IPS DF 4.7 (cell line): ENCODE data around the gene KCNMA1.
"Not testable (repeated sequence)": the region's sequence is repeated elsewhere in the genome, so short reads cannot be mapped to it uniquely, and the experiment has no call there.

Source experiments
- DNase-seq: peaks from one replicate; pipeline ENCODE4 v3.0.0-alpha.2; 2013; ENCODE audit warnings: low spot score; ENCODE audit errors: extremely low read depth

Gene KCNMA1

DNA sequence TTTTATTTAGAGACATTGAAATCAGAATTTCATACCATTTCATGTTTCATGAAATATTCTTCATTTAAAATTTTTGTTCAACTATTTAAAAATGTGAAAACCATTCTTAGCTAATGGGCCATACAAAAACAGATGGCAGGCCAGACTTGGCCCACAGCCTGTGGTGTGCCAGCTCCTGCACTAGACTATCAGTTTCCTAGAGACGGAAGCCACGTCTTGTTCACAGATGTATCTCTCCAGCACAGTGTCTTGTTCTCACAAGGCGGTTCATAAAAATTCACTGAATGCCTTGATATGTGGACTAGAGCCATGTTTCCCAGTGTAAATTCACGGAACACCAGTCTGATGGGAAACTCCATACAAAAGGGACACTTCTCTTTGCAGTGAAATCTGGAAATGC lies 216.0 kb downstream of the KCNMA1 start:
- DNase-seq = no peak

DNA sequence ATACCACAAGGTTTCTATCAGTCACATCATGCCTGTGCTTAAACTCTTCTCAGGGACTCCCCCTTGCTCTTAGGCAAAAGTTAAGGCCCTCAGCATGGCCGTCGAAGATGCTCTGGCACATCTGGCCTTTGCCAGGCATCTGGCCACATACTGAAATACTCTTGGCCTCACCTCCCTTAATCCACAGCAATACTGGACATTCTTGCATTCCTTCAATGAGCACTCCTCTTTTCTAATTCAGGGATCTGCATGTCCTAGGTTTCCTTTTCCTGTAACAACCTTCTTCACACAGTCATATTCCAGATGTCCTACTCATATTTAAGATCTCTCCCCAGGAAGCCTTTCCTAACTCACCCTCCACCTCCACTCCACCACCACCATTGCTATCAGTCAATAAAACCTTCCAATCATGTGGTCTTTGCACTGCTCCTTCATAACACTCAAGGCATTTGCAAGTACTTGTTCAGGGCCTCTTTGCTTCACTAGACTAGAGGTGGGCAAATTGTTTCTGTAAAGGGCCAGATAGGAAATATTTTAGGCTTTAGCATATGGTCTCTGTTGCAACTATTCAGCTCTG lies 216.6 kb downstream of the KCNMA1 start:
- no peak for DNase-seq

DNA sequence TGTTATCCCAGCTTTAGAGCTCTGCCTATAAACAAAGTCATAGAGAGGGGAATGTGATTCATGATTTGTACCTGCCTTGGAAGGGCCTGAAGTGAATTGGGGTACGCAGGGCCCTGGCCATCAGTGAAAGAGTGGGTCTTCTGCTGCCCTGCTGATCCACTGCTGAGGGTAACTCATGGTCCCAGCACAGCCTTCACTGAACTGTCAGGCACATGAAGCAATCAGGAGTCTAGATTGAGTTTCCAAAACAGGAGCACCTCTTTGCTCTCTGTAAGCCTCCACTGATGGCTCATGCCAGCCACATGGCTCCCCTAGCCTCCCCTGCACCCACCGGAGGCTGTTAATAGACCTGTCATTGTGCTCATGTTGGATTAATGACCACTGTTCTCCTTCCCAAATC lies 217.6 kb downstream of the KCNMA1 start:
- no peak for DNase-seq

DNA sequence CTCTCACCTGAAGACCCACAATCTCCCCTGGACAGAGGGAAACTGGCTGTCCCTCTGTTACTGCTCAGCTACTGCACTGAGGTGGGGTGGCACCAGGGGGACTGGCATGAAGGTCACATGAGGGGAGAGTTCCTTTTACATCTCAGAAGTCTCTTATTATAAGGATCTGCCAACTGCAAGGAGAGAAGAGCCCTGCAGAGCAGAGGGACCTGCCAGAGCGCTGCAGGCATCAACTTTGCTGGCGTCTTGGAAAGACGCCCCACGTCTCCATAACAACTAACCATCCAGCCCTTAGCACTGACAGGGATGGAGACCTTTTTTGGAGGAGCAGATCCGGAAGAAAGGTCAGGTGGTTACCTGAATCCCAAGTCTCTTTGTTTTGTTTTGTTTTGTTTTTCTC lies 218.6 kb downstream of the KCNMA1 start:
- DNase-seq = no peak

DNA sequence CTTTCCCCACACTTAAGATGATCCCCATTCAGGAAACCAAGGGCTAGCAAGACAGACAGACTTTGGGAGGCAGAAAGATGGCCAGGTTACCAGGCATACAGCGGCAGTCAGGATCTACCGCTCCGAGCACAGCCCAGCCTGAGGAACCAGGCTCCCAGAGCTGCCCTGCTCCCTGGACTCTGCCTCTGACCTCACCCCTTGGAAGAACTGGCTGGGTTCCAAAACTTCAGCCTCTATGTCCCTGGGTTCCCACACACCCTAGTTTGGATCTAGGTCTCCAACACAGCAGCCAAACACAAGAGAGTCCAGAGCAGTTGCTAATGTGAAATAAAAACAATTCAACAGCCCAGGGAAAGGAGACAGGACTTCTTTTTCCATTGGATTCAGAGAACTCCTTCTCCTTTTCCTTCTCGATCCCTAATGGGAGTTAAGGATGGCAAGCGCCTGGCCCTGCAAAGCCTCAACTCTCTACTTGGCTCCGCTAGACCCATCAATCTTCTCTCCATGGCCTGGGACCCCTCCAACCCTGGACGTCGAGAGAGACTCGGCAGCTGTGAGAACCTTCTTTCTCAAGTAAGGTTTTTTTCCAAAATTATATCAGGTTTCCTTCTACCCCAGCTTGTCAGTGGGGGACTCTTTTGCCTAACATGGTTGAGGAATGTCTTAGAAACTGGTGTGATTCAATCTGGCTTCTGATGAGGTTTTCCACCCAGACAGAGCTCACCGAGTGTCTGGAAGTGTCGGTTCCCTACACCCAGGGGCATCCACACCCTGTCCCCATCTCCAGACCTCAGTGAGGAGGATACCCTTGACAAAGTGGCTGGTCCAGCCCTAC lies 219.6 kb downstream of the KCNMA1 start:
- DNase-seq = no peak

DNA sequence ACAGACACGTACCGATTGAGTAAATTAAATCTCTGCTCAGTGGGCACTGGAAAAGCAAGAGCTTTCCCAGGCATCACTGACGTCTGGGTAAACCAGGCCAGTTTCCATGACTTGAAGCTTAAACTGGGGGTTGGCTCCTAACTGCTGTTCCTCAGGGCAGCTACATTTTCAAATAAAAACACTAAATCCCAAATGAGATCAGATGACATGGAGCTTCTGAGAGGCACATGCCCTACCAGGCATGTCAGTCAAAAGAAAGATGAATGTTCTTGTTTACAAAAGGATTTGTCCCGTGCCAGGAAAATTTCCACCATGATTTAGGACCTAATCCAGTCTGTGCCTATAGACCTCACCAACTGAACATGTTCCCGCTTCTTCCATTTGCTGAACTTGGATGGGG lies 220.2 kb downstream of the KCNMA1 start:
- no peak for DNase-seq

DNA sequence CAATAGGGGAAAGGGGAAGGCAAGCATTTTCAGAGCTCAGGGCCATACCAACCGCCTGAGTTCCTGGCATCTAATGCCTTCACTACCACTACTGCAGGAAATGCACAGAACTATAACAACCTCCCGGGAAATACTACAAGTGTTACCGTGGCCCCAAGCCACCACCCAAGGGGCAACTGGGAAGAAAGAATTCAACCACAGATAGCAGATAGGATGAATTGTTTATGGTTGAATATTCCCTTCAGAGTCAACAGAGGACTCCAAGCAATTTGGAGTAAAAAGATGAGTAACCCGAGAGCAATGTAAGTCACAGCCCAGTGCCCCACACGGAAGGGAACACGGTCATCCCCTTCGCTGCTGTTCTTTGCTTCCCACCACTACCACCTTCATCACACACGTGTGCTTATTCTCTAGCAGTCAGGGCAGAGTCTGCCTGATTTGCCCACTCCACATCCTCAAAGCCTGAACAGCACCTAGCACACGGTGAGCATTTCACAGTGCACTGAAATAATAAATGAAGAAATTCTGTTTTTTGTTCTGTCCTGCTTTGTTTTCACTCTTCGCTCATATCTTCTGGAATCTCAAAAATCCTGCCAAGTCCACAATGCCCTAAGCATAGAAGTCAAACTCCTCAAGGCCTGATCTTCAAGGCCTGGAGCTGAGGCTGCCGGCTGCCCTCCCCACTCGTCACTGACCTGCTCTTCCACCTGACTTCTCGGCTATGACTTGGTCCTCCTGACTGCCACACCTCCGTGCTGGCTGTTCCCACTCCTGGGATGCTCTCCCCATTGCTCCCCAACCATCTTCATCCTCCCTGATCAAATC lies 221.1 kb downstream of the KCNMA1 start:
- no peak for DNase-seq

DNA sequence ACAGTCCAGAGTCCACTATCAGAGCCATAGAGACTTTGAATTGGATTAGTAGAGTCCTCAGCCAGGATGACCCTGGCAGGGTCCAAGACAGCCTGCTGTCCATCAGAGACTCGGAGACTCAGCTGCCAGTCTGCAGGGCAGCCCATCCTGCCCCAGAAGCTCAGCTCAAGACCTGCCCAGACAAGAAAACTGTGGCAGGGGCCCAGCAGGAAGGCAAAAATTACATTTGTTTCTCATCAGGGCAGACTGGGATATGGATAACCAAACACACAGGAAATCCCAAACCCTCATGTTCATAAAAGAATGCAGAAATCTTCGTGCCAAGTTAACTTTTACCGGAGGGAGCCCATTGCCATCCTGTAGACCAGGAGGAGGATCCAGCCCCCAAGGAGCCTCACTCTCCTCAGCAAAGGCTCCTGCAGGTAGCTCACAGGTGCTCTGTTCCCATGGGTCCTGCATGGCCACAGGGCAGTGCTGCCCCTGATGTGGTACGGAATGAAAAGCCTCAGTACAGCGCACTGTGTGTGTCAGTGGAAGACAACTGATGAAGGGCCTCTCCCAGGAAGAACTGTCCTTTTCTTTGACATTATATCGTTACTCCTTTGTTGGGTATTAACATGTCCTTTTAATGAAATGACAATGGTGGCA lies 222.2 kb downstream of the KCNMA1 start:
- no peak for DNase-seq

DNA sequence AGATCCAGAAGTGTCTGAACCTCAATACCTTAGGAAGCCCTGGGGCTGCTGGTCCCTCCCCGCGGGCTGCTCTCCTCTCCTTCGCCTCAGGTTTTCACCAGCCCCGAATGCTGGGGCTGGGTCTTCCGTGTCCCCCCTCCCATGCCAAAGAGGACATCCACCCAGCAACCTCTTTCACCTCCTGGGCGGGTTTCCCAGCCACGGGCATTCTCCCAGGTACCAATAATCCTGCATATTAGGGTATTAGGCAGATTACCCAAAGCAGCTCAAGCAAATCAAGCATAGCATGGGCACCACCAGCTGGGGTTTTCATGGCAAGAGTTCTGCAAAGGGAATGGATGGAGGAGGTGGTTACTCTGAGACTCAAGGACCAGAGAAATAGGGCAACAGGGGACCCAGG lies 224.4 kb downstream of the KCNMA1 start:
- no peak for DNase-seq

DNA sequence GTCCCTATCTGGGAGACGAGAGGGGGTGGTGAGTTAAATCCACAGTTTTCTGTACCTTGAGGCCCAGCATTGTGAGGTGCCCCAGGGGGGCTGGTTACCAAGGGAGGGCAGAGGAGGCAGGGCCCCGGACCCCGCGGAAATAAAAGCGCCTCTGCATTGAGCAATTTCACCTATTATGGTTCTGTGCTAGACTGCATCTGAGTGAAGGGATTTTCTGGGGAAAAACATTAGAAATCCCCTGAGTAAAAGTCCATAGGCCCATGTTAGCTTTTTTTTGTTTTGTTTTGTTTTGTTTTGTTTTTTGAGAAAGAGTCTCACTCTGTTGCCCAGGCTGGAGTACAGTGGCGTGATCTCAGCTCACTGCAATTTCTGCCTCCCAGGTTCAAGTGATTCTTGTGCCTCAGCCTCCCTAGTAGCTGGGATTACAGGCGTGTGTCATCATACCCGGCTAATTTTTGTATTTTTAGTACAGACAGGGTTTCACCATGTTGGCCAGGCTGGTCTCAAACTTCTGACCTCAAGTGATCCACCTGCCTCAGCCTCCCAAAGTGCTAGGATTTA lies 225.0 kb downstream of the KCNMA1 start:
- DNase-seq = not testable (repeated sequence)

DNA sequence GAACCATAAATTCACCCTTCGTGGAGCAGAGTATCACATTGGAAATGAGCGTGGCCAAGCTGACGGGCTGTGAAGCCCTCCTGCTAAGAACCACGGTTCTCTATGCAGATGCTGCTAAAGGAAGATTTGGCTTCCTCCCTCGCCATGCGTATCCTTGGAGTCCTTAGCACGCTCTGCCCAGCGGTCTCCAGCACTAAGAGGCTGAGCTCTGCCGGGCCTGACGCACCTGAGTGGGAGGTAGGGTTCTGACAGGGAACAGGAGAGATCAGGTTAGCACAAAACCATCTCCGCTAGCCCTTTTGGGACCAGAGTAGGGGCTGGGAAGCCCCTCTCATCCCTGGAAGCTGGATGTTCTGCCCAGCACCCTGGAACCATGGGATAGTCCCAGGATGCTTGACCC lies 225.8 kb downstream of the KCNMA1 start:
- no peak for DNase-seq

DNA sequence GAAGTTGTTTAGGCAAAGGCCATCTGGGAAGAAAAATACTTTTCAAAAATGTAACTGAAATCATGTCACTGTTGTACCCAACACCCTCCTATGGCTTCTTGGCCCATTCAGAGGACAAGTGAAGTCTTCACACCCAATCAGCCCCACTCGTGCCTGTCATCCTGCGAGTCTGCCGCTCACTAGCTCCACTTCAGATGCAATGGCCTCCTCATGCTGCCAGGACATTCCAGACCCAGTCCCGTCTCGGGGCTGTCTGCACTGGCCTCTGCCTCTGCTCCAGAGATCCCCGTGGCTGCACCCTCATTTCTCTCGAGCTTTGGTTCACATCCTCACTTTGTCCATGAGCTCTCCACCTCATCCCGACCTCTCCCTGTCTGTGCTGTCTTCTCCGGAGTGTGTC lies 227.1 kb downstream of the KCNMA1 start:
- no peak for DNase-seq

DNA sequence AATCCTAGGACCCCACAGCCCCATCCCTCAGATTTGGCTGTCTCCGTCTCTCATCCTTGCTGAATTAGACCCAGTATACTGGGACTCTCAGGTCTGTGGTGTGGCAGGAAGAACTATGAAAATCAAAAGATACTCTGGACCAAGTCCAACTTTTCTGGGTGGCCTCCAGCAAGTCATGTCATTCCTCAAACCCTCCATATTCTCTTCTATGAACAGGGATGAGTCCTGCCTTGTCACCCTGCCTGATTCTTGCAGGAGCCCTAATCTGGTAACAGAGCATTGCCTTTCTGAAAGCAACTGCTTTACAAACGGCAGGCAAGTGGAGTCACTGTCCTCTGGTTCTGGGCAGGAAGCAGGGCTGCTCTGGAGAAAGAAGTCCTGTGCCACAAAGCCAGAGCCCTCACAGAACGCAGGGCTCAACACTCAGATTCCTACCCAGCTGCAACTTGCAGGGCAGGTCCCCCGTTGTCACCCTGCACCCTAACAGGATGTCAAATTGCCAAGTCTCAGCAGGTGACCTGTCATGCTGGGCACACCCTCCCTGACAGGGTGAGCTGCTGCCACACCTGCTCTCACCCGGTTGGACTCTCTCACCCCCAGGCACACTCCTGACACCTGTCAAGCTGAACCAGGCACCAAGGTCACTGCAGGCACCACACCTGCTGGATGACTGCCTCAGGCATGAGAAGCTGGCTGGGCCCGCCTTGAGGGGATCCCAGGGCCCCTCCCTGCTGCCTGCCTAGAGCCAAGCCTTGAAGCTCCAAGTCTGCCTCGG lies 227.7 kb downstream of the KCNMA1 start:
- DNase-seq = no peak

DNA sequence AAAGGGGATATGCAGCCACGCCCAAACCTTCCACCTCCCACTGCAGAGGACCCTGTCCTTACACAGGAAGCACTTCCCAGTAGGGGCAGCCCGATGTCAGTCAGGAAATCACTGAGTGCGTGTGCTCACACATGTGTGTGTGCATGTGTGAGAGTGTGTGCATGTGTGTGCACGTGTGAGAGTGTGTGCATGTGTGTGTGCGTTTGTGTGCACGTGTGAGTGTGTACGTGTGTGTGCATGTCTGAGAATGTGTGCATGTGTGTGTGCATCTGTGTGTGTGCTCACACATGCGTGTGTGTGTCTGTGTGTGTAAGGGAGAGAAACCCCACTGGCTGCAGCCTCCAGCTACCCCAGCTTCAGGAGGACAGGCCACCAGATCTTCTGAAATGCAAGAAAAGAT lies 229.3 kb downstream of the KCNMA1 start:
- no peak for DNase-seq

DNA sequence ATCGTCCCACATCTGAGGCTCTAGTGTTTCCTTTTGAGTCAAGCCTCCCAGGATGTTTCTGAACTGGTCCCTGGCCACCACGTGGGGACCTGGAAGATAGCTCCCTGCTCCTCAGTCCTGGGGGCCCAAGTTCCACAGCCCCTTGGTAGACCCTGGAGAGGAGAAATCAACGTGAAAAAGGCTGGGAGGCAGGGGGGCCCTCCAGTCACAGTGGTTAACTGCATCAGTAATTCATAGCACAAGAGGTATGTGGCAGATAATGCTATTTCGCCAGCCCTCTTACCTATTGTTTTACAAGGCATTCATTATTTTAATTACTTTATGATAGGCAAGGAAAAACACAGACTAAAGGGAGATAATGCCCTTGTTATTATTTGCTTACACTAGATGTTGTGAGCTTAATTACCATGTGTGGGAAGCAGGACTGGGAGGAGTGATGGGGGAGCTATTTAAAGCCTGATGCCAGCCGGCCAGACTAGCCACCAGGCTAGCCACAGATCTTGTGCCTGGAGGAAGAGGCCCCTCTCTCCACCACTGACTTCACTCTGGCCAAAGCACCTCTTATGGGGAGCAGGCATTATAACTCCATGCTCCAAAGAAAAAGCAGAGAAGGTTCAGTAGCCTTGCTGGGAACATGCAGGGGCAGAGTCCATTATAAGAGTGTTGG lies 230.7 kb downstream of the KCNMA1 start:
- DNase-seq = no peak

DNA sequence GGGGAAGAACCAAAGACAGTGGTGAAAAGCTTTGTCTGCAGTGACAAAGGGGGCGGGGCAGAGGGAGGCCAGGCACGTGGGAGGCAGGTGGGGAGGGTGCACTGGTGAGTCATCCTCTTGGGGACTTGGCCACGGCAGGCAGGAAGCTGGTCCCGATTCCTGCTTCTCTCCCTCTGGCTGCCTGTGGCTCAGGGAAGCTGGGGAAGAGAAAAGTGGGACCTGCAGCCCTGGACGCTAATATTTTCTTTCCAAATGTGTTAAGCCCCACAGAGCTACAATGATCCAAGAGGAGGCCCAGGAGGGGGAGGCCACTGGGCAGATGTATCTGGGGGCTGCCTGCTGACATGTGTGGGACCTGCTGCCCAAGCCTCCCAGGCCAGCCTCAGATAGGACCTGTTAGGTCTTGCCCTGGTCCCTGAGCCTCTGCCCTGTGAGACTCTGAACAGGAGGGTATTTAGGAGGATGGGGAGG lies 231.8 kb downstream of the KCNMA1 start:
- peak; percentile 30 for DNase-seq

DNA sequence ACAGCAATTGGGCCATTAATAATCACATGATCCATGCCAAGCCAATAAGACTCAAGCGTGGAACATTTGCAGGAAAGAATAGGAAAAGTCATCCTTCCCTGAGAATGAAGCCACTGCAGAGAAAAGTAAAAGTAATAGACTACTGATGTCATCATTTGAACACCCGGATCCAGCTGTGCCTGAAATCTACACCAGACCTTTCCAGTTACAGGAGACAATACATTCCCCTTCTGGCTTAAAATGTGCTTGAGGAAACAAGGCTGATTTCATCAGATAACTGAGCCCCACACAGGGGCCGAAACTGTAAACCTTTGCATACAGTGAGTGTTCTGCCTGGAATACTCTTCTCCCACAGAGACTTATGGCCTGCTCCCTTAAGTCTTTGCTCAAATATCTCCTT lies 232.8 kb downstream of the KCNMA1 start:
- no peak for DNase-seq

DNA sequence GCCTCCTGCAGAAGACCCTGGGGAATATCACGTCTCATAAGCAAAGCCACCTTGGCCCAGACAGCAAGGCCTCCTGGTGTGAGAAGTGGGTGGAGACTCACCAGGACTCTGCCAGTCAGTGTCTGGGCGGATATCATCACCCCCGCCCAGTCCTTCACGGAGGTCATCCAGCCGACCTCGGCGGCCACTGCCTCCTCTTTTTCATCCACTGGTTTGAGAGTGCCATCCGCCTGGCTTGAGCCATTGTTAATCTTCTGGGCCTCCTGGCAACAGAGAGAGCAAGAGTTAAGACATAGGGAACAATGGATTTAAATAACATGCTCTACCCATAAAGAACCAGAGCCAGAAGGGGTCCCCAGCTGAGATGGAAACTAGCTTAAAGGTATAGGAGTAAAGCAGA lies 233.8 kb downstream of the KCNMA1 start:
- no peak for DNase-seq

DNA sequence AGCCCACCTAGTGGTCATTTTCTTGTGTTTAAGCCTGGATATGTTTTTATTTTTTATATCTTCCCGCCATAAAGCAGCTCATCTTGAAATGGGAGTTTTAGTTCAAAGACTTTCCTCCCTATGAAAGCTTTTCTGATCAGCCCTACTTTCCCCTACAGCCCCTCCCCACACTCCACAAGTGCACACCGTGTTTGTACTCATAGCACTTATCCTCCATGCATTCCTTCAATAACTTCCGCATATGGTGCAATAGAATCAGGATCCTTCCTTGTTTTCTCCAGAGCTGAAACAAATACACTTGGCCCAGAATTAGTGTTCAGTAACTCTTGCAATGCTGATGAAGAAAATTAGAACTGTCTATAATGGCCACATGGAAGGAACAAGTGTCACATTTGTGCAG lies 235.9 kb downstream of the KCNMA1 start:
- no peak for DNase-seq

DNA sequence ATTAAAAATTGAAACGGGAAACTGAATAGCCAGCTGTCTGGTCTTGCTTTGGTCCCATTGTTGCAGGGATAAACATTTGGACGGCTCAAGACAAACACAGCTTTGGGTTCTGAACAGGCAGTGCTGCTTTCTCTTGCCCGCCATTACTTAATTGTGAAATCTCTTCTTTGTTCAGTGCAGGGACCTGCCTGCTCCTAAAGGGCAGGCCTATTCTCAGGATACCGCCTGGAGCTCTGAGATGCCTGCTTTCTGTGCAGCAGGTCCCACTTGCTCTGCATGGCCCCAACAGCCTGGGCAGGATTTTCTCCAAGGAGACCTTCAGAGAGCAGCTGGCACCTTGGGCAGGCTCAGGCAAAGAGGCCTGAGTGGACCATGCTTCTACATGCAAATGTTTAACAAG lies 237.6 kb downstream of the KCNMA1 start:
- DNase-seq = no peak
